Loucy (cell line): Measurements from ENCODE around the gene GRID1.

Experiments used
- CTCF ChIP-seq: fragments of 200-600 bp; sonication (generic); conservative IDR thresholded peaks from 2 replicates; pipeline ENCODE4 v1.5.1; 2014; ENCODE audit warnings: mild to moderate bottlenecking, antibody characterized with exemption, low read length
- EZH2phosphoT487 ChIP-seq: fragments of 200-600 bp; IDR thresholded peaks from 2 replicates; pipeline ENCODE4 v1.6.1; 2018; ENCODE audit warnings: antibody characterized with exemption, mild to moderate bottlenecking, moderate library complexity, borderline replicate concordance

GRCh38 chr10:85638797-85639196, 727.8 kb downstream of the GRID1 start:
- TF ChIP-seq CTCF (no peak), EZH2phosphoT487 (no peak)
